A549 (cell line): ENCODE results near the gene ONECUT2. TPM values are rescaled to one million over a fixed set of nuclear protein-coding genes. Genes with fewer than 3 reads are reported as not detected.
A peak's percentile ranks its signal among the peaks of the same experiment; 100 is the strongest.

ENCODE experiments used
- ATAC-seq, 2 experiments: fragments of 200-7000 bp in 1 of 2; fragments of >200 bp in 1 of 2; cut with Nextera tagmentation in 1 of 2; cut with Tn5 transposase in 1 of 2; 3 replicates each; pipeline versions ENCODE4 v1.8.0 to v1.9.1; 2018 to 2020; ENCODE audit warnings: mild to moderate bottlenecking in 1 of 2, moderate library complexity in 1 of 2
- CTCF ChIA-PET: fragments of 300-600 bp; sonication (Branson Sonifier 250); formaldehyde crosslinking; extraction: SDS; loops from one replicate; lab custom pipeline; 2021; ENCODE audit warnings: antibody characterized with exemption, inconsistent platforms; lab: Yijun Ruan, JAX
- POLR2A ChIA-PET: fragments of 350-600 bp; formaldehyde crosslinking; extraction: SDS; loops from one replicate; lab custom pipeline; 2021; ENCODE audit warnings: antibody characterized with exemption, inconsistent platforms; lab: Yijun Ruan, JAX
- DNase-seq, 2 experiments: peaks; one replicate each; pipeline versions ENCODE4 v3.0.0 to v3.0.0-alpha.2; 2011 to 2016; ENCODE audit warnings: low read depth in 1 of 2, low spot score in 1 of 2
- FAIRE-seq: peaks from 2 replicates; lab custom pipeline; 2011; peaks lifted over from hg19 to GRCh38; lab: Jason Lieb, UNC
- H3K27ac ChIP-seq, 2 experiments: fragments of >200 bp; sonication (Bioruptor Twin); formaldehyde crosslinking; 3 replicates each; pipeline ENCODE4 v1.5.1; 2016 to 2017
- H3K4me1 ChIP-seq: fragments of >200 bp; sonication (Bioruptor Twin); formaldehyde crosslinking; 3 replicates; pipeline ENCODE4 v1.6.1; 2016
- H3K4me2 ChIP-seq: fragments of >200 bp; sonication (Bioruptor Twin); formaldehyde crosslinking; 3 replicates; pipeline ENCODE4 v1.6.1; 2016
- H3K4me3 ChIP-seq: fragments of >200 bp; sonication (Bioruptor Twin); formaldehyde crosslinking; 3 replicates; pipeline ENCODE4 v1.5.1; 2016
- H3K9me3 ChIP-seq: fragments of >200 bp; sonication (Bioruptor Twin); formaldehyde crosslinking; 3 replicates; pipeline ENCODE4 v1.6.1; 2016
- BHLHE40 ChIP-seq: IDR thresholded peaks from 2 replicates; pipeline ENCODE4 v1.6.1; 2012; ENCODE audit warnings: low read depth, low read length, inconsistent platforms
- CBX2 ChIP-seq: fragments of 200-600 bp; sonication (generic); IDR thresholded peaks from 2 replicates; pipeline ENCODE4 v1.6.1; 2016; ENCODE audit warnings: low read depth, mild to moderate bottlenecking, borderline replicate concordance
- CBX8 ChIP-seq: fragments of 200-600 bp; sonication (generic); IDR thresholded peaks from 2 replicates; pipeline ENCODE4 v1.6.1; 2016
- EP300 ChIP-seq, 2 experiments: fragments of >200 bp; sonication (Bioruptor Twin); formaldehyde crosslinking; IDR thresholded peaks; 2 replicates in 1 of 2; 3 replicates in 1 of 2; pipeline ENCODE4 v1.6.1; 2016 to 2017
- ESRRA ChIP-seq: fragments of 150-350 bp; IDR thresholded peaks from 2 replicates; pipeline ENCODE4 v1.6.1; 2014; ENCODE audit warnings: mild to moderate bottlenecking, low read length, borderline replicate concordance
- FOSL2 ChIP-seq, 2 experiments: fragments of 450-650 bp in 1 of 2; fragments of >200 bp in 1 of 2; sonication (Bioruptor Twin) in 1 of 2; formaldehyde crosslinking; IDR thresholded peaks; 2 replicates each; pipeline versions ENCODE4 v1.5.0 to v1.6.1; 2016 to 2020; ENCODE audit warnings: mild to moderate bottlenecking in 1 of 2, moderate library complexity in 1 of 2
- GATA3 ChIP-seq: IDR thresholded peaks from 2 replicates; pipeline ENCODE4 v1.6.1; 2012; ENCODE audit warnings: borderline replicate concordance
- HOXA7 ChIP-seq: fragments of 250-450 bp; sonication (Bioruptor Pico); IDR thresholded peaks from 2 replicates; pipeline ENCODE4 v1.5.0; 2020; ENCODE audit warnings: mild to moderate bottlenecking, moderate library complexity
- HOXB5 ChIP-seq: fragments of 250-450 bp; sonication (Bioruptor Pico); IDR thresholded peaks from 2 replicates; pipeline ENCODE4 v1.5.0; 2020; ENCODE audit warnings: mild to moderate bottlenecking, moderate library complexity
- JUNB ChIP-seq: fragments of >200 bp; sonication (Bioruptor Twin); formaldehyde crosslinking; IDR thresholded peaks from 2 replicates; pipeline ENCODE4 v1.6.1; 2016
- KDM5A ChIP-seq: fragments of 200-600 bp; sonication (generic); IDR thresholded peaks from 2 replicates; pipeline ENCODE4 v1.6.1; 2016; ENCODE audit warnings: antibody characterized with exemption, mild to moderate bottlenecking
- MYC ChIP-seq: IDR thresholded peaks from 2 replicates; pipeline ENCODE4 v1.6.1; 2012; ENCODE audit warnings: mild to moderate bottlenecking, inconsistent platforms, low read length, improper control_type of control experiment, borderline replicate concordance
- NFE2L2 ChIP-seq: fragments of 150-350 bp; conservative IDR thresholded peaks from 2 replicates; pipeline ENCODE4 v1.6.1; 2014; ENCODE audit warnings: low read length
- NR3C1 ChIP-seq: fragments of >200 bp; sonication (Bioruptor Twin); formaldehyde crosslinking; IDR thresholded peaks from 3 replicates; pipeline ENCODE4 v1.6.1; 2017
- PHF8 ChIP-seq: fragments of 200-600 bp; sonication (generic); IDR thresholded peaks from 2 replicates; pipeline ENCODE4 v1.6.1; 2016; ENCODE audit warnings: low read depth, mild to moderate bottlenecking, antibody characterized with exemption, moderate library complexity, borderline replicate concordance
- RFX5 ChIP-seq: fragments of 450-650 bp; IDR thresholded peaks from 2 replicates; pipeline ENCODE4 v1.7.1; 2014; ENCODE audit warnings: antibody characterized with exemption, mild to moderate bottlenecking, moderate library complexity
- SMC3 ChIP-seq: fragments of >200 bp; sonication (Bioruptor Twin); formaldehyde crosslinking; IDR thresholded peaks from 3 replicates; pipeline ENCODE4 v1.6.1; 2018; ENCODE audit warnings: inconsistent platforms
- TP53 ChIP-seq: fragments of 250-450 bp; sonication (Bioruptor Pico); IDR thresholded peaks from 2 replicates; pipeline ENCODE4 v1.5.0; 2021; ENCODE audit warnings: mild to moderate bottlenecking, moderate library complexity
- ZNF302 ChIP-seq: fragments of 250-450 bp; sonication (Bioruptor Pico); IDR thresholded peaks from 2 replicates; pipeline ENCODE4 v1.9.0; 2021; ENCODE audit warnings: inconsistent platforms, mild to moderate bottlenecking, moderate library complexity
- ZSCAN20 ChIP-seq: fragments of 250-450 bp; sonication (Bioruptor Pico); IDR thresholded peaks from 2 replicates; pipeline ENCODE4 v1.8.0; 2022; ENCODE audit warnings: mild to moderate bottlenecking, moderate library complexity
- WGBS: methylation state at CpG from one replicate; pipeline ENCODE4 v1.1.6; 2017; ENCODE audit errors: missing lambda C conversion rate; 5-methylcytosine and 5-hydroxymethylcytosine counted together
- polyA plus RNA-seq, 4 experiments: library from polyadenylated mRNA; depleted of rRNA in 3 of 4; stranded (reverse); fragments of >200 nt; fragmentation: RNase III in 1 of 4; extraction: RNeasy Plus Mini Kit Qiagen cat#74134 plus additional on column Dnase treatment in 1 of 4; gene quantifications; 2 replicates in 3 of 4; 3 replicates in 1 of 4; pipeline ENCODE4 v1.2.3, GENCODE V29; 2011 to 2017
- TF ChIP-seq, protein P1 (sequence below): fragments of 450-650 bp; IDR thresholded peaks from 2 replicates; pipeline ENCODE4 v1.6.1; 2014; ENCODE audit warnings: antibody characterized with exemption
- TF ChIP-seq, protein P2 (sequence below): fragments of 150-350 bp; IDR thresholded peaks from 2 replicates; pipeline ENCODE4 v1.6.1; 2014; ENCODE audit warnings: low read depth, mild to moderate bottlenecking, low read length
- TF ChIP-seq, protein P3 (sequence below): fragments of 200-600 bp; sonication (generic); IDR thresholded peaks from 2 replicates; pipeline ENCODE4 v1.6.1; 2016; ENCODE audit warnings: antibody characterized with exemption, mild to moderate bottlenecking, moderate library complexity
- TF ChIP-seq, protein P4 (sequence below): fragments of >200 bp; sonication (Bioruptor Twin); formaldehyde crosslinking; IDR thresholded peaks from 3 replicates; pipeline ENCODE4 v1.6.1; 2016
- TF ChIP-seq, protein P5 (sequence below): fragments of 250-450 bp; sonication (Bioruptor Pico); IDR thresholded peaks from 2 replicates; pipeline ENCODE4 v1.5.0; 2021; ENCODE audit warnings: mild to moderate bottlenecking, moderate library complexity, borderline replicate concordance

ONECUT2 gene
- polyA plus RNA-seq, 2 of the 4 experiments (the other 2 are of a cell fraction): 0.45 to 0.62 TPM

DNA sequence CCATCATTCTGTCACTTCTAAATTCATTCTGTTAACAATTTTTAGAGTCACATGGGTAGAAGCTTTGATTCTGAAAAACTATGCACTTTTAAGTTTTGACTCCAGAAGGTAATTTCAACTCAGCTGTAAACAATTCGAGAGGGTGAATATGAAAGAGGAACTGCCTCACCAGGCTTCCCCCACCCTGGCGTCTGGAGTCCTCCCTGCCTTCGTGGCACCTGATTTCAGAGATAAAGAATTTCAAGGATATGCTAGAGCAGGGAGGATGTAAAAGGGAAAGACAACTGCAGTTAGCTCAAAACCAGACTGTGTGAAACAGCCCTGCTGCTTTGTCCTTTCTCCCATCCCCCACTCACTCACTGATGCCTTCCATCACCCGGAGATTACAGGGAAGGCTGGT, 40.7 kb downstream of the ONECUT2 start:
- FAIRE-seq (no peak), ATAC-seq (no peak), DNase-seq (no peak)
- H3K9me3 ChIP-seq: no peaks in the 10 kb centered on the region
- ChIA-PET POLR2A (no interaction called here), CTCF (interaction anchor here (1.2 kb wide), 1 partner anchor 86 kb away, joined by 3 read pairs; no protein-coding TSS in a partner anchor)
- peaks cover 6% of the 10 kb centered on the region; the same call in 1 of the 3 replicates for H3K4me1 ChIP-seq
- TF ChIP-seq NFE2L2 (no peak), NR3C1 (no peak), SMC3 (no peak), JUNB (no peak), FOSL2 (IDR thresholded peaks at IDR 0.05) (no peak), FOSL2 (CRISPR knock-in tag; IDR thresholded peaks at IDR 0.05) (no peak), ESRRA (no peak), CBX8 (no peak), HOXB5 (CRISPR knock-in tag) (no peak), PHF8 (no peak), BHLHE40 (no peak), HOXA7 (CRISPR knock-in tag) (no peak), TP53 (no peak), EP300 (IDR thresholded peaks at IDR 0.05) (no peak)
- TF ChIP-seq, protein P1, sequence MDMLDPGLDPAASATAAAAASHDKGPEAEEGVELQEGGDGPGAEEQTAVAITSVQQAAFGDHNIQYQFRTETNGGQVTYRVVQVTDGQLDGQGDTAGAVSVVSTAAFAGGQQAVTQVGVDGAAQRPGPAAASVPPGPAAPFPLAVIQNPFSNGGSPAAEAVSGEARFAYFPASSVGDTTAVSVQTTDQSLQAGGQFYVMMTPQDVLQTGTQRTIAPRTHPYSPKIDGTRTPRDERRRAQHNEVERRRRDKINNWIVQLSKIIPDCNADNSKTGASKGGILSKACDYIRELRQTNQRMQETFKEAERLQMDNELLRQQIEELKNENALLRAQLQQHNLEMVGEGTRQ: no peak
- TF ChIP-seq, protein P2, sequence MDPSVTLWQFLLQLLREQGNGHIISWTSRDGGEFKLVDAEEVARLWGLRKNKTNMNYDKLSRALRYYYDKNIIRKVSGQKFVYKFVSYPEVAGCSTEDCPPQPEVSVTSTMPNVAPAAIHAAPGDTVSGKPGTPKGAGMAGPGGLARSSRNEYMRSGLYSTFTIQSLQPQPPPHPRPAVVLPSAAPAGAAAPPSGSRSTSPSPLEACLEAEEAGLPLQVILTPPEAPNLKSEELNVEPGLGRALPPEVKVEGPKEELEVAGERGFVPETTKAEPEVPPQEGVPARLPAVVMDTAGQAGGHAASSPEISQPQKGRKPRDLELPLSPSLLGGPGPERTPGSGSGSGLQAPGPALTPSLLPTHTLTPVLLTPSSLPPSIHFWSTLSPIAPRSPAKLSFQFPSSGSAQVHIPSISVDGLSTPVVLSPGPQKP: no peak
- TF ChIP-seq, protein P3, sequence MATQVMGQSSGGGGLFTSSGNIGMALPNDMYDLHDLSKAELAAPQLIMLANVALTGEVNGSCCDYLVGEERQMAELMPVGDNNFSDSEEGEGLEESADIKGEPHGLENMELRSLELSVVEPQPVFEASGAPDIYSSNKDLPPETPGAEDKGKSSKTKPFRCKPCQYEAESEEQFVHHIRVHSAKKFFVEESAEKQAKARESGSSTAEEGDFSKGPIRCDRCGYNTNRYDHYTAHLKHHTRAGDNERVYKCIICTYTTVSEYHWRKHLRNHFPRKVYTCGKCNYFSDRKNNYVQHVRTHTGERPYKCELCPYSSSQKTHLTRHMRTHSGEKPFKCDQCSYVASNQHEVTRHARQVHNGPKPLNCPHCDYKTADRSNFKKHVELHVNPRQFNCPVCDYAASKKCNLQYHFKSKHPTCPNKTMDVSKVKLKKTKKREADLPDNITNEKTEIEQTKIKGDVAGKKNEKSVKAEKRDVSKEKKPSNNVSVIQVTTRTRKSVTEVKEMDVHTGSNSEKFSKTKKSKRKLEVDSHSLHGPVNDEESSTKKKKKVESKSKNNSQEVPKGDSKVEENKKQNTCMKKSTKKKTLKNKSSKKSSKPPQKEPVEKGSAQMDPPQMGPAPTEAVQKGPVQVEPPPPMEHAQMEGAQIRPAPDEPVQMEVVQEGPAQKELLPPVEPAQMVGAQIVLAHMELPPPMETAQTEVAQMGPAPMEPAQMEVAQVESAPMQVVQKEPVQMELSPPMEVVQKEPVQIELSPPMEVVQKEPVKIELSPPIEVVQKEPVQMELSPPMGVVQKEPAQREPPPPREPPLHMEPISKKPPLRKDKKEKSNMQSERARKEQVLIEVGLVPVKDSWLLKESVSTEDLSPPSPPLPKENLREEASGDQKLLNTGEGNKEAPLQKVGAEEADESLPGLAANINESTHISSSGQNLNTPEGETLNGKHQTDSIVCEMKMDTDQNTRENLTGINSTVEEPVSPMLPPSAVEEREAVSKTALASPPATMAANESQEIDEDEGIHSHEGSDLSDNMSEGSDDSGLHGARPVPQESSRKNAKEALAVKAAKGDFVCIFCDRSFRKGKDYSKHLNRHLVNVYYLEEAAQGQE: no peak
- TF ChIP-seq, protein P4, sequence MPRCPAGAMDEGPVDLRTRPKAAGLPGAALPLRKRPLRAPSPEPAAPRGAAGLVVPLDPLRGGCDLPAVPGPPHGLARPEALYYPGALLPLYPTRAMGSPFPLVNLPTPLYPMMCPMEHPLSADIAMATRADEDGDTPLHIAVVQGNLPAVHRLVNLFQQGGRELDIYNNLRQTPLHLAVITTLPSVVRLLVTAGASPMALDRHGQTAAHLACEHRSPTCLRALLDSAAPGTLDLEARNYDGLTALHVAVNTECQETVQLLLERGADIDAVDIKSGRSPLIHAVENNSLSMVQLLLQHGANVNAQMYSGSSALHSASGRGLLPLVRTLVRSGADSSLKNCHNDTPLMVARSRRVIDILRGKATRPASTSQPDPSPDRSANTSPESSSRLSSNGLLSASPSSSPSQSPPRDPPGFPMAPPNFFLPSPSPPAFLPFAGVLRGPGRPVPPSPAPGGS: no peak
- no peak overlapping the region for H3K4me3 ChIP-seq
- 77% methylated on average over 4 of the region's 4 CpGs for WGBS
- no peak overlapping the region for H3K27ac ChIP-seq
- H3K4me2 ChIP-seq: no peak overlapping the region

DNA sequence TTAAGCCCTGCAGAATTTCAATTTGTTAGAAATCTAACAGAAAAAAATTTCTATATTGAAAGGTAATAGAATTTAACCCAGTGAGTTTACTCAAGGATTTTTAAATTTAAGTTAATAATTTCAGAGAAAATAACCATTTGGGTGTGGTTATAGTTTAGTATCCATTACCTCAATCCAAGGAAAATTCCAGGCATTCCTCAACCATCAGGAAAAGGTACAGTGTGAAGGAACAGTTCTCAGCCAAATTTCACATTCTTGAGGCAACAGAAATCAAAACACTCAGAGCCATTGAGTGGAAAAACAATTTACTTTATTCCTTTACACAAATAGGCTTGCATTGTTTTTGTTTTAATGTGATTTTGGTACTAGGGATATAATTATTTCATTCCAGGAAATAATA, 45.6 kb downstream of the ONECUT2 start:
- ATAC-seq: no peak
- H3K9me3 ChIP-seq: no peaks in the 10 kb centered on the region
- CTCF ChIA-PET: no interaction called here
- TF ChIP-seq MYC: no peak
- TF ChIP-seq NR3C1: no peak
- TF ChIP-seq TP53: no peak
- no peak for TF ChIP-seq EP300 (IDR thresholded peaks at IDR 0.05)
- no peak for TF ChIP-seq ZSCAN20
- no peak for TF ChIP-seq GATA3
- TF ChIP-seq, protein P1: no peak
- TF ChIP-seq RFX5: no peak
- TF ChIP-seq, protein P4: no peak
- no peak for TF ChIP-seq CBX2
- TF ChIP-seq ZNF302: no peak
- TF ChIP-seq, protein P5, sequence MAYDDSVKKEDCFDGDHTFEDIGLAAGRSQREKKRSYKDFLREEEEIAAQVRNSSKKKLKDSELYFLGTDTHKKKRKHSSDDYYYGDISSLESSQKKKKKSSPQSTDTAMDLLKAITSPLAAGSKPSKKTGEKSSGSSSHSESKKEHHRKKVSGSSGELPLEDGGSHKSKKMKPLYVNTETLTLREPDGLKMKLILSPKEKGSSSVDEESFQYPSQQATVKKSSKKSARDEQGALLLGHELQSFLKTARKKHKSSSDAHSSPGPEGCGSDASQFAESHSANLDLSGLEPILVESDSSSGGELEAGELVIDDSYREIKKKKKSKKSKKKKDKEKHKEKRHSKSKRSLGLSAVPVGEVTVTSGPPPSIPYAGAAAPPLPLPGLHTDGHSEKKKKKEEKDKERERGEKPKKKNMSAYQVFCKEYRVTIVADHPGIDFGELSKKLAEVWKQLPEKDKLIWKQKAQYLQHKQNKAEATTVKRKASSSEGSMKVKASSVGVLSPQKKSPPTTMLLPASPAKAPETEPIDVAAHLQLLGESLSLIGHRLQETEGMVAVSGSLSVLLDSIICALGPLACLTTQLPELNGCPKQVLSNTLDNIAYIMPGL (CRISPR knock-in tag): no peak
- TF ChIP-seq KDM5A: no peak
- peak overlapping the region; percentile 7; the same call in 1 of the 3 replicates for H3K4me2 ChIP-seq
- FAIRE-seq: no peak
- H3K27ac ChIP-seq: no peak overlapping the region
- H3K4me3 ChIP-seq: no peak overlapping the region
- POLR2A ChIA-PET: no interaction called here
- H3K4me1 ChIP-seq: peaks cover 7% of the 10 kb centered on the region; the same call in 1 of the 3 replicates
- DNase-seq: no peak
